AG04450 (cell line): Measurements from ENCODE around the gene KDF1. TPM values are rescaled to one million over a fixed set of nuclear protein-coding genes. Genes with fewer than 3 reads are reported as not detected.
"Not testable (repeated sequence)": the region's sequence is repeated elsewhere in the genome, so short reads cannot be mapped to it uniquely, and the experiment has no call there.

Experiments used
- CTCF ChIA-PET: fragments of 300-600, 350-600 bp; formaldehyde crosslinking; extraction: SDS; loops from one replicate; lab custom pipeline; 2022; ENCODE audit warnings: antibody characterized with exemption, inconsistent platforms; lab: Charles Lee
- POLR2A ChIA-PET: fragments of 350-600 bp; formaldehyde crosslinking; extraction: SDS; loops from one replicate; lab custom pipeline; 2021; ENCODE audit warnings: antibody characterized with exemption, inconsistent platforms; lab: Yijun Ruan, JAX
- DNase-seq: peaks from one replicate; pipeline ENCODE4 v3.0.0-alpha.2; 2011; ENCODE audit warnings: low read depth, low spot score
- H3K27ac ChIP-seq: one replicate; pipeline ENCODE4 v1.5.1; 2012; ENCODE audit warnings: low read depth, low read length, control low read depth
- H3K27me3 ChIP-seq: one replicate; pipeline ENCODE4 v1.6.0; 2012; ENCODE audit warnings: low read length; ENCODE audit not compliant: control insufficient read depth, insufficient read depth
- H3K4me3 ChIP-seq: 2 replicates; pipeline ENCODE4 v1.5.1; 2011; ENCODE audit warnings: mild to moderate bottlenecking, low read depth, low read length, control low read depth
- H3K9me3 ChIP-seq: 2 replicates; pipeline ENCODE4 v1.5.1; 2012; ENCODE audit warnings: low read length; ENCODE audit not compliant: control insufficient read depth, insufficient read depth
- polyA plus RNA-seq: library from polyadenylated mRNA; depleted of rRNA; stranded (reverse); fragments of >200 nt; gene quantifications from 2 replicates; pipeline ENCODE4 v1.2.3, GENCODE V29; 2011
- TF ChIP-seq, protein P1 (sequence below): IDR thresholded peaks from 2 replicates; pipeline ENCODE4 v1.5.1; 2011; ENCODE audit warnings: low read depth, low read length, control low read depth, inconsistent platforms

KDF1 gene
- polyA plus RNA-seq, 1 experiment: not detected

DNA sequence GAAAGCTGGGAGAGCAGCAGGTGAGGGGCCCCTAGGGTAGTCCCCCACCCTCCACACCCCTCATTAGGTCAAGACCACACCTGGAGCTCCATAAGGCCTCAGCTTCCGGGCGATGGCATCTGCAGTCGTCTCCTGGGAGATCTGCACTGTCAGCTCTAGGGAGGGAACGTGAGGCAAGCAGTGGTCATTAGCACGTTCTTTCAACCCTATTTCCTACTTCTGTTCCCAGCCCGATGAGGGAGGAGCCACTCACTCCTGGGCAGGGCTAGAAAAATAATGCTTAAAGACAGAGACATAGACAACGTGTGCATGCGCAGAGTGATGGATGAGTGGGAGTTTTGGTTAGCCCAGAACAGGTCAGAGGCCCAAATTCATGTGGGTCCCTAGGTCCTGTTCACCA, 9.7 kb downstream of the KDF1 start:
- Histone ChIP-seq H3K27ac (no peak overlapping the region), H3K4me3 (no peak overlapping the region), H3K9me3 (peaks cover 5% of the 10 kb centered on the region; the same call in 1 of the 2 replicates), H3K27me3 (no peaks in the 10 kb centered on the region)
- CTCF ChIA-PET: no interaction called here
- POLR2A ChIA-PET: no interaction called here
- no peak for DNase-seq
- TF ChIP-seq, protein P1, sequence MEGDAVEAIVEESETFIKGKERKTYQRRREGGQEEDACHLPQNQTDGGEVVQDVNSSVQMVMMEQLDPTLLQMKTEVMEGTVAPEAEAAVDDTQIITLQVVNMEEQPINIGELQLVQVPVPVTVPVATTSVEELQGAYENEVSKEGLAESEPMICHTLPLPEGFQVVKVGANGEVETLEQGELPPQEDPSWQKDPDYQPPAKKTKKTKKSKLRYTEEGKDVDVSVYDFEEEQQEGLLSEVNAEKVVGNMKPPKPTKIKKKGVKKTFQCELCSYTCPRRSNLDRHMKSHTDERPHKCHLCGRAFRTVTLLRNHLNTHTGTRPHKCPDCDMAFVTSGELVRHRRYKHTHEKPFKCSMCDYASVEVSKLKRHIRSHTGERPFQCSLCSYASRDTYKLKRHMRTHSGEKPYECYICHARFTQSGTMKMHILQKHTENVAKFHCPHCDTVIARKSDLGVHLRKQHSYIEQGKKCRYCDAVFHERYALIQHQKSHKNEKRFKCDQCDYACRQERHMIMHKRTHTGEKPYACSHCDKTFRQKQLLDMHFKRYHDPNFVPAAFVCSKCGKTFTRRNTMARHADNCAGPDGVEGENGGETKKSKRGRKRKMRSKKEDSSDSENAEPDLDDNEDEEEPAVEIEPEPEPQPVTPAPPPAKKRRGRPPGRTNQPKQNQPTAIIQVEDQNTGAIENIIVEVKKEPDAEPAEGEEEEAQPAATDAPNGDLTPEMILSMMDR: no peak

DNA sequence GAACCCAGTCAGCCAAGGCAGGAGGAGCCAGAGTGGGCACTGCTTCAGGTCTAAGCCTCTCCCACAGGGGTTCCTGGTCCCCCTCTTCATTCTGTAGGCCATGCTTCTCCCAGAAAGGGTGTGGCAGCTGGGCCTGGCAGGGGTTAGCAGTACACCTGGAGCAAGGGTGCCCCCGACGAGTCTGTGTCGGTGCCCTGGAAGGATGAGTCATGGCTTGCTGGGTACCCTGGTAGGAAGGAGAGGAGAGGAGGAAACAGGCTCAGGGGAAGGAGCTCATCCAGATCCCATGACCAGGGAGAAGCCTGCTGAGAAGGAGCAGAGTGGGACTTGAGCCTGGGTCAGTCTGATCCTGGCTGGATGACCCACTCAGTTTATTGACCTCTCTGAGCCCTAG, 10.3 kb downstream of the KDF1 start:
- CTCF ChIA-PET: no interaction called here
- Histone ChIP-seq H3K9me3 (peaks cover 5% of the 10 kb centered on the region; the same call in 1 of the 2 replicates), H3K27me3 (no peaks in the 10 kb centered on the region), H3K27ac (peak overlapping the region; percentile 2), H3K4me3 (no peak overlapping the region)
- DNase-seq: no peak
- TF ChIP-seq, protein P1: no peak
- POLR2A ChIA-PET: interaction anchor here (0.7 kb wide), 1 partner anchor 205 kb away, joined by 3 read pairs; the partner anchor contains the start of gene SLC9A1

DNA sequence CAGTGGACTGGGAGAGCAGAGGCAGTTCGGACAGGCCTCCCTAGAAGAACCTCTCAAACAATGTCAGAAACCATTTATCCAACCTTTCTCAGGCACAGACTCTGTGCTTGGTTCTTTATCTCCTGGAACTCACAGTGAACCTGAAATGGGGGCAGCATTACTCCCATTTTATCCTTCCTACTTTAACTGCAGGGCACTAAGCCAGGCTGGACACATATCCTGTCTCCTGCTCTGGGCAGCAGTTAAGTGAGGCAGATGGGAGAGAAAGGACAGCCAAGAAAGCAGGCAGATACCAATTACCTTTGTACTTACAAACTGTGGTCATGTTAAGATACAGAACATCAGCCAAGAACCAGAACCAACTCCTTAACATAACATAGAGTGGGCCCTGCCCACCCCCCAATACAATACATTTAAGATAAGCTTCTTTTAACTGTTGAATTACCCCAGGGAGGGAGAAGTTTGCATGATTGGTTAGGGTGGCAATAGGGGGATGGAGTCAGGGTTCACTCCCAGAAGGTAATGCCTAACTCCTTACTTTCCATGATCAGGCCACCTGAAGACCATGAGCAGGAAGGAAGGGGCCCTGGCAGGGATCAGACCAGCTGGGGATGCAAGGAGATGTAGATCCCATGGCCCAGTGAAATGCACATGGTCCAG, 10.9 kb downstream of the KDF1 start:
- no peak for DNase-seq
- H3K4me3 ChIP-seq: no peak overlapping the region
- ChIA-PET CTCF (no interaction called here), POLR2A (interaction anchor here (0.7 kb wide), 1 partner anchor 206 kb away, joined by 3 read pairs; the partner anchor contains the start of gene SLC9A1)
- no peaks in the 10 kb centered on the region for H3K27me3 ChIP-seq
- TF ChIP-seq, protein P1: no peak
- H3K27ac ChIP-seq: peak overlapping the region; percentile 2
- H3K9me3 ChIP-seq: peaks cover 5% of the 10 kb centered on the region; the same call in 1 of the 2 replicates

DNA sequence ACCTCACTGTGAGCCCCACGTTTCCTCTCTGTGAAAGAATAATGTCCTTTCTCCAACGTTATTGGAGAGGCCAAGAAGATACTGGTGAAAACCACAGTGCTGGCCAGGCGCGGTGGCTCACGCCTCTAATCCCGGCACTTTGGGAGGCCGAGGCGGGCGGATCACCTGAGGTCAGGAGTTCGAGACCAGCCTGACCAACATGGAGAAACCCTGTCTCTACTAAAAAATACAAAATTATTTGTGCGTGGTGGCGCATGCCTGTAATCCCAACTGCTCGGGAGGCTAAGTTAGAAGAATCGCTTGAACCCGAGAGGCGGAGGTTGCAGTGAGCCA, 11.6 kb downstream of the KDF1 start:
- CTCF ChIA-PET, POLR2A ChIA-PET, DNase-seq, H3K4me3 ChIP-seq, H3K27ac ChIP-seq, H3K9me3 ChIP-seq, H3K27me3 ChIP-seq: not testable (repeated sequence)

DNA sequence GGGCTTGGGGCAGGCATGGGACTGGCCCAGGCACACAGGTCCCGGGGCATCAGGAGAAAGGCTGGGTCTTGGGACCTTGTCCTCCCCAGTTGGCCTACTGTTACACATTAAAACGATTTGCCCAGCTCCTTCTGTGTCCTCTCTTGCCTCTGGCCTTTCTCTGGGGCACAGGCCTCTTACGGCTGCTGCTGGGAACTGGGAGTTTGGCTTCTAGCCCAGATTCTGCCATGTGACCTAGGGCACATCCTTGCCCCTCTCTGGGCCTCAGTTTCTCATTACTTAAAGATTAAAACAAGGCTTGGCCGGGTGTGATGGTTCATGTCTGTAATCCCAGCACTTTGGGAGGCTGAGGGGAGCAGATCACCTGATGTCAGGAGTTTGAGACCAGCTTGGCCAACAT, 14.0 kb downstream of the KDF1 start:
- no peak for DNase-seq
- H3K27me3 ChIP-seq: no peaks in the 10 kb centered on the region
- no peak overlapping the region for H3K4me3 ChIP-seq
- H3K9me3 ChIP-seq: no peaks in the 10 kb centered on the region
- H3K27ac ChIP-seq: no peak overlapping the region
- TF ChIP-seq, protein P1: no peak
- POLR2A ChIA-PET: interaction anchor here (1.9 kb wide), 1 partner anchor 8 kb away, joined by 5 read pairs; no protein-coding TSS in a partner anchor
- CTCF ChIA-PET: no interaction called here
